ENCODE measurements around the gene CAMSAP1. TPM values are rescaled to one million over a fixed set of nuclear protein-coding genes. Genes with fewer than 3 reads are reported as not detected.

Gene CAMSAP1
- total and polyA plus RNA-seq, 2 donors = 9.9 to 28.5 TPM

- Histone ChIP-seq H3K4me1 (ENCODE audit: control insufficient read depth in 2 of 2, insufficient read depth in 2 of 2, low read length in 2 of 2) (no peaks in the 10 kb centered on the region), H3K4me3 (ENCODE audit: low read length in 2 of 2) (no peak overlapping the region), H3K36me3 (ENCODE audit: control insufficient read depth in 2 of 2, insufficient read depth in 2 of 2, low read length in 1 of 2) (peaks cover 74% of the 10 kb centered on the region in 2 donors), H3K9me3 (ENCODE audit: control insufficient read depth in 2 of 2, insufficient read depth in 1 of 2, low read length in 1 of 2) (no peaks in the 10 kb centered on the region), H3K27ac (ENCODE audit: low read depth in 1 of 2, low read length in 1 of 2) (no peak overlapping the region), H3K27me3 (ENCODE audit: control insufficient read depth in 2 of 2, insufficient read depth in 1 of 2, low read length in 1 of 2) (no peaks in the 10 kb centered on the region)
- no peak for DNase-seq (ENCODE audit: low read depth in 6 of 9, low spot score in 9 of 9)
- WGBS = 98% methylated on average over 43 of the region's 43 CpGs
Measured at GRCh38 chr9:135818718-135819475, 88.4 kb downstream of the CAMSAP1 start.

DNA sequence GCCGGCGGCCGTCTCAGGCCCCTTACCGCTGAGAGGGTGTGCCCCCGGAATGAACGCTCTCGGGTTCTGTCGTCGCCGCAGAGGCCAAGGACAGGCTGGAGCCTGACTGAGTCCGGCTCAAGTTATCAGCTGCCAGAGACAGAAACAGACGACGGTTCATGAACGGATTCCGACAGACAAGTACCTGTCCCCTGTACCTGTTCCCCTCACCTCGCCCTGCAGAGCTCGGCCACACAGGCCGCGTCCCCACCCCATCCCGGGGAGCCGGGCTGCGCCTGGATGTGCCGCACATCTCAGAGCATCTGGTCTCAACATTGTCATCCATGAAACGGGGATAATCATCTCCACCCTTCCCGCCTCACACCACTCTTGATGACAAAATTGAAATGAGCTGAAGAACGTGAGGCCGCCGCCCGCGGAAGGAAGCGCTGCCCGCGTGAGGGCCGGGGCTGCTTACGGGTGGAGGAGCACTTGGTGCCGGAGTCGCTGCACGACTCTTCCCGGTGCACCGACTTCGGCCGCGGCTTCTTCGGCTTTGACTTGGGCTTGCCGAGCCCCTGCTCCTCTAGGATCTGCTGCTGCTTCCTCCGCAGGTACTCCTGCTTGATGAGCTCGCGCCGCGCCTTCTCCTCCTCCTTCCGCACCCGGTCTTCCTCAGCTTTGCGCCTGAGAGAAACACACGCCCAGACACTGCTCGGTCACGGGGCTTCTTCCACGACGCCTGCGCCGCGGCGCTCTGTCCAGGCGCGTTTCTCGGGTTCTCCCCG, 89.2 kb downstream of the CAMSAP1 start:
- Histone ChIP-seq H3K36me3 (ENCODE audit: control insufficient read depth in 2 of 2, insufficient read depth in 2 of 2, low read length in 1 of 2) (peaks cover 72% of the 10 kb centered on the region in 2 donors), H3K4me3 (ENCODE audit: low read length in 2 of 2) (no peak overlapping the region), H3K27me3 (ENCODE audit: control insufficient read depth in 2 of 2, insufficient read depth in 1 of 2, low read length in 1 of 2) (no peaks in the 10 kb centered on the region), H3K9me3 (ENCODE audit: control insufficient read depth in 2 of 2, insufficient read depth in 1 of 2, low read length in 1 of 2) (no peaks in the 10 kb centered on the region), H3K27ac (ENCODE audit: low read depth in 1 of 2, low read length in 1 of 2) (no peak overlapping the region), H3K4me1 (ENCODE audit: control insufficient read depth in 2 of 2, insufficient read depth in 2 of 2, low read length in 2 of 2) (no peaks in the 10 kb centered on the region)
- DNase-seq (ENCODE audit: low read depth in 6 of 9, low spot score in 9 of 9) = no peak
- 97% methylated on average over 66 of the region's 66 CpGs for WGBS

DNA sequence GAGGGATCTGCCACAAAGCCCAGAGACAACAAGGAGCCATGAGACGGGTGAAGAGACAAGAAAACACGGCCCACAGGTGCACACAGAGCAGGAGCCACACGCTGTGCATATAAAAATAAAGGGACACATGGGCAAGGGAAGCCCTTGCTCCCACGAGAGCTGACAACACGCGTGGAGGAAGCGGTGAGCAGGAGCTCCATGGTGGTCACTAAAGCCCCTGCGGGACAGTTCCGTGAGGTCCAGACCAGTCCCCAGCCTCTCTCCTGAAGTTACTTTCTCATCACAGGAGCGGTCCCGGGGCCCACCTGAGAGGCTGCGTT, 90.7 kb downstream of the CAMSAP1 start:
- WGBS = 98% methylated on average over 12 of the region's 12 CpGs
- Histone ChIP-seq H3K27ac (ENCODE audit: low read depth in 1 of 2, low read length in 1 of 2) (no peak overlapping the region), H3K27me3 (ENCODE audit: control insufficient read depth in 2 of 2, insufficient read depth in 1 of 2, low read length in 1 of 2) (no peaks in the 10 kb centered on the region), H3K4me3 (ENCODE audit: low read length in 2 of 2) (no peak overlapping the region), H3K36me3 (ENCODE audit: control insufficient read depth in 2 of 2, insufficient read depth in 2 of 2, low read length in 1 of 2) (peaks cover 60 to 61% of the 10 kb centered on the region in 2 donors), H3K9me3 (ENCODE audit: control insufficient read depth in 2 of 2, insufficient read depth in 1 of 2, low read length in 1 of 2) (no peaks in the 10 kb centered on the region), H3K4me1 (ENCODE audit: control insufficient read depth in 2 of 2, insufficient read depth in 2 of 2, low read length in 2 of 2) (no peaks in the 10 kb centered on the region)
- DNase-seq (ENCODE audit: low read depth in 6 of 9, low spot score in 9 of 9) = no peak

DNA sequence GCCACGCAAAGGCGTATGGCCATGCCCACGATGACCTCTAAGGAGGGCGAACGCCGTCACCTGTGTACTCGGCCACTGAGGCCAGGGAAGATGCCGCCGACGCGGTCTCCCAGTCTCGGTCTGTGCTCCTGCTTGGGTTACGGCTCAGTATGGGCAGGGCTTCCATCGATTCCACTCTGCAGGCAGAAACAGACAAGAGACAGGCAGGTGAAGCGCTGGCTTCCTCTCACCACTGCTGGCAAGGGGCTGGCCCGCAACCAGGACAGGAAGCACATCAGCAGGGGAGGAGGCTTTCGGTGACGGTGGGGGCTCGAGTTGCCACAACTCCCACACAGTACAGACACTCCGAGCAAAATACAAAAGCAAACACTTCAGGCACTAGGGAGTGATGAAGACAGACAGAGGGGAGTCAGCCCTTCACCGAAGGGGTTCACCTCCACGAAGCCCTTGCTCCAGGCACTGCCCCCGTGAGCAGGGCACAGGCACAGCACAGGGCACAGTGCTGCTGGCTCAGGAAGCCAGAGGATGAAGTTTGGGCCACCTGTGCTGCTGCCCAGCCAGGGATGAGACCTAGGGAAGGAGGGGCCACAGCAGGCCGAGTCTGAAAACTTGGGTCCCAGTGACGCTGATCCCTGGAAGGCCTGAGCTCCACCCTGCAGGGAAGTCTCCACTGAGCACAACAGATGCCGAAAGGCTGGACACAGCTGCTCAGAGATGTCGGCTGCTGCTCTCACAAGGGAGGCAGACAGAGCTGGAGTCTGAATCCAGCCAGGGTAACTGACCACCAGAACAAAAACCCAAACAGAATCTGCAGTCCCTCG, 91.3 kb downstream of the CAMSAP1 start:
- Histone ChIP-seq H3K27me3 (ENCODE audit: control insufficient read depth in 2 of 2, insufficient read depth in 1 of 2, low read length in 1 of 2) (no peaks in the 10 kb centered on the region), H3K4me3 (ENCODE audit: low read length in 2 of 2) (no peak overlapping the region), H3K9me3 (ENCODE audit: control insufficient read depth in 2 of 2, insufficient read depth in 1 of 2, low read length in 1 of 2) (no peaks in the 10 kb centered on the region), H3K27ac (ENCODE audit: low read depth in 1 of 2, low read length in 1 of 2) (no peak overlapping the region), H3K36me3 (ENCODE audit: control insufficient read depth in 2 of 2, insufficient read depth in 2 of 2, low read length in 1 of 2) (peaks cover 60 to 63% of the 10 kb centered on the region in 2 donors), H3K4me1 (ENCODE audit: control insufficient read depth in 2 of 2, insufficient read depth in 2 of 2, low read length in 2 of 2) (no peaks in the 10 kb centered on the region)
- no peak for DNase-seq (ENCODE audit: low read depth in 6 of 9, low spot score in 9 of 9)
- 95% methylated on average over 28 of the region's 28 CpGs for WGBS

DNA sequence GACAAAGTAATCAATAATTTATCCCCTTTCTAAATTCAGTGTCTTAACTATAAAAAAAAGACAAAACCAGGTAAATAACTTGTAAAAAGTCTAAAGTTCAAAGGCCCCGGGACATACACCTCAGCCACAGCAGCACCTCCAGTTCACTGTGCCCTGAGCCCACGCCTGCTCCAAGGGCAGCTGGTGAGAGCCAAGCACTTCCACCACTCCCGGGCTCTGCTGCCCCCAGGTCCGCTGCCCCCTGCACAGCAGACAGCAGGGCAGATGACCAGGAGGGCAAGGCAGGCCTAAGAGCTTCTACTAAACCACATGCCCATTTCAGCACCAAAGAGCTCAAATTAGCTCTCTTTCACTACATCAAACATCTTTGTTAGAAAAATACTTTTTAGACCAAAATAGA, 91.9 kb downstream of the CAMSAP1 start:
- Histone ChIP-seq H3K4me1 (ENCODE audit: control insufficient read depth in 2 of 2, insufficient read depth in 2 of 2, low read length in 2 of 2) (no peaks in the 10 kb centered on the region), H3K4me3 (ENCODE audit: low read length in 2 of 2) (no peak overlapping the region), H3K9me3 (ENCODE audit: control insufficient read depth in 2 of 2, insufficient read depth in 1 of 2, low read length in 1 of 2) (no peaks in the 10 kb centered on the region), H3K36me3 (ENCODE audit: control insufficient read depth in 2 of 2, insufficient read depth in 2 of 2, low read length in 1 of 2) (peaks cover 56 to 59% of the 10 kb centered on the region in 2 donors), H3K27ac (ENCODE audit: low read depth in 1 of 2, low read length in 1 of 2) (no peak overlapping the region), H3K27me3 (ENCODE audit: control insufficient read depth in 2 of 2, insufficient read depth in 1 of 2, low read length in 1 of 2) (no peaks in the 10 kb centered on the region)
- no peak for DNase-seq (ENCODE audit: low read depth in 6 of 9, low spot score in 9 of 9)
- WGBS = 97% methylated on average over 4 of the region's 4 CpGs

DNA sequence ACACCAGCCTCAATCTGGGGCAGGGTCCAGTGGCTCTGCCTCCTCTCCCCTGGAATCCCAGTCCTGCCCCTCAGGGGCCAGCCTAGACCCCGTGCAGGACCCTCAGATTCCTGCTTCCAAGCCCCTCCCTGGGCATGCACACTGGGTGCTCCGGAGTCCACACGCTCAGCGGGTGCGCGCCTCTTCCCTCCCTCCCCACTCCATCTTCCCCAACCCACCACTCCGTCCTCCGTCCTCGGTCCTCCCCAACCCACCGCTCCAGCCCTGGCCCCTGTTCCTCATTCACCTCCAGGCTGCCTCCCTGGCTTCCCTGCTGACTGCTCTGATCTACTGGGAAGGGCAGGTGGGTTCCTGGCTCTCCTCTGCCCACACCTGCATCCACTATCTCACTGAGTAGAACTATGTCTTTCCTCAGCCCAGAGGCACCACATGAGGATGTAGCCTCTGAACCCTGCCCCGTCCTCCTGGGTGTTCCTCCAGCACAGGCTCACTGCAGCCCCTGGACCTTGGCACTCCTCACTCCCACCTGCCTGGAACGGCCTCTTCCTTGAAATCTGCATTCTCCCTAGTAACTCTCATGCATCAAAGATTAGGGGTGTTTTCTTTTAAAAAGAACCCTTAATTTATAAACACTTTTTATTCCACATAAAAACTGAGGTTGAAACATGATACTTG, 92.8 kb downstream of the CAMSAP1 start:
- no peaks in the 10 kb centered on the region for H3K27me3 ChIP-seq (ENCODE audit: control insufficient read depth in 2 of 2, insufficient read depth in 1 of 2, low read length in 1 of 2)
- DNase-seq (ENCODE audit: low read depth in 6 of 9, low spot score in 9 of 9) = no peak
- no peak overlapping the region for H3K4me3 ChIP-seq (ENCODE audit: low read length in 2 of 2)
- no peaks in the 10 kb centered on the region for H3K4me1 ChIP-seq (ENCODE audit: control insufficient read depth in 2 of 2, insufficient read depth in 2 of 2, low read length in 2 of 2)
- 98% methylated on average over 12 of the region's 12 CpGs for WGBS
- peaks cover 49 to 58% of the 10 kb centered on the region in 2 donors for H3K36me3 ChIP-seq (ENCODE audit: control insufficient read depth in 2 of 2, insufficient read depth in 2 of 2, low read length in 1 of 2)
- H3K9me3 ChIP-seq (ENCODE audit: control insufficient read depth in 2 of 2, insufficient read depth in 1 of 2, low read length in 1 of 2) = no peaks in the 10 kb centered on the region
- H3K27ac ChIP-seq (ENCODE audit: low read depth in 1 of 2, low read length in 1 of 2) = no peak overlapping the region

DNA sequence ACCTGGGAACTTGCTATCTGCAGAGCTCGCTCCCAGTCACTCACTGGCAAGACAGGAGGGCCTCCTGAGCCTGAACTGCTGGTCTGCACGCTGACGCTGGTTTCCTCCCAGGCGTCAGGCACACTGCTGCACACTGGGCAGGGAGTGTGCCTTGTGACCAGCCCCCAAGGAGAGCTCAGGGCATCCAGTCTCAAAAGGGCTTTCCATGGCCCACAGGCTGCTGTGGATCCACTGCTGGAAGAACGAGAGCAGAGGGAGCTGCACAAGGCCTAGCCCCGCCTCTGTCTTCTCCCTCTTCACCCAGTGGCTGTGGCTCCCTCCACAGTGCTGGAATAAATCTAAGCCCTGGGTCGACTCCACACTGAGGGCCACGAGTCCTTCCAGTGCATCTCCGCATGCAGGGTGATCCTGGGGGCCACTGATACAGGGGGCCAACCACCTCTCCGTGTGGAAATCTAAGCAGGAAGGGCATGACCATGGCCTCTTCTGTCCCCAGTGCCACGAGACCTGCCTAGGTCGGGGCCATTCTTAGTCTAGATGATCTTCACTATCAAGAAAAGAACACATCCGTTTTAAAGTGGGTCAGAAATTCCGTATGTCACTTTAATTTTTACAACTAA, 93.6 kb downstream of the CAMSAP1 start:
- no peak for DNase-seq (ENCODE audit: low read depth in 6 of 9, low spot score in 9 of 9)

DNA sequence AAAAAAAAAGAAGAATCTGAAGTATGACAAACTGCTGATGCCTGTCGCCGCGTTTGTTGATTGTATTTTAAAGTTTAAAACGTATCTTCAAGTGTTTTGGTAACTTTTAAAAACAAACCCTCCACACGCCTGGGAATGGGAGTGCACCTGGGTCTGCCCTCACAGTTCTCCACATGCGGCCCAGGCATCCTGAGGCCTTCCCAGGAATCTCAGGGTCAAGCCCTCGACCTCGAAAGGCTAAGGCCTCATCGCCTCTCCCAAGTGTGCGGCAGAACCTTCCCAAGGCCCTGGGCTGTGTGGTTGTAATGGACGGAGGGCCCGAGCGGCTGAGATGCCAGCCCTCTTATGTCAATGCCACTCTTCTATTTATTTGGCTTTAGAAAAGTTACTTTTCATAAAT, 94.4 kb downstream of the CAMSAP1 start:
- Histone ChIP-seq H3K9me3 (ENCODE audit: control insufficient read depth in 2 of 2, insufficient read depth in 1 of 2, low read length in 1 of 2) (no peaks in the 10 kb centered on the region), H3K36me3 (ENCODE audit: control insufficient read depth in 2 of 2, insufficient read depth in 2 of 2, low read length in 1 of 2) (peaks cover 38 to 46% of the 10 kb centered on the region in 2 donors), H3K4me3 (ENCODE audit: low read length in 2 of 2) (no peak overlapping the region), H3K27ac (ENCODE audit: low read depth in 1 of 2, low read length in 1 of 2) (no peak overlapping the region), H3K4me1 (ENCODE audit: control insufficient read depth in 2 of 2, insufficient read depth in 2 of 2, low read length in 2 of 2) (no peaks in the 10 kb centered on the region), H3K27me3 (ENCODE audit: control insufficient read depth in 2 of 2, insufficient read depth in 1 of 2, low read length in 1 of 2) (no peaks in the 10 kb centered on the region)
- 98% methylated on average over 13 of the region's 13 CpGs for WGBS
- DNase-seq (ENCODE audit: low read depth in 6 of 9, low spot score in 9 of 9) = no peak

More for the DNA sequence above, 93.6 kb downstream of the CAMSAP1 start:
- no peaks in the 10 kb centered on the region for H3K27me3 ChIP-seq (ENCODE audit: control insufficient read depth in 2 of 2, insufficient read depth in 1 of 2, low read length in 1 of 2)
- no peak overlapping the region for H3K4me3 ChIP-seq (ENCODE audit: low read length in 2 of 2)
- H3K4me1 ChIP-seq (ENCODE audit: control insufficient read depth in 2 of 2, insufficient read depth in 2 of 2, low read length in 2 of 2) = no peaks in the 10 kb centered on the region
- H3K27ac ChIP-seq (ENCODE audit: low read depth in 1 of 2, low read length in 1 of 2) = no peak overlapping the region
- 96% methylated on average over 14 of the region's 14 CpGs for WGBS
- no peaks in the 10 kb centered on the region for H3K9me3 ChIP-seq (ENCODE audit: control insufficient read depth in 2 of 2, insufficient read depth in 1 of 2, low read length in 1 of 2)
- peaks cover 45 to 54% of the 10 kb centered on the region in 2 donors for H3K36me3 ChIP-seq (ENCODE audit: control insufficient read depth in 2 of 2, insufficient read depth in 2 of 2, low read length in 1 of 2)

Measured in thymus (tissue), 11 donors.